ENCODE results near the gene GLIPR1L2.

Gene GLIPR1L2

DNA sequence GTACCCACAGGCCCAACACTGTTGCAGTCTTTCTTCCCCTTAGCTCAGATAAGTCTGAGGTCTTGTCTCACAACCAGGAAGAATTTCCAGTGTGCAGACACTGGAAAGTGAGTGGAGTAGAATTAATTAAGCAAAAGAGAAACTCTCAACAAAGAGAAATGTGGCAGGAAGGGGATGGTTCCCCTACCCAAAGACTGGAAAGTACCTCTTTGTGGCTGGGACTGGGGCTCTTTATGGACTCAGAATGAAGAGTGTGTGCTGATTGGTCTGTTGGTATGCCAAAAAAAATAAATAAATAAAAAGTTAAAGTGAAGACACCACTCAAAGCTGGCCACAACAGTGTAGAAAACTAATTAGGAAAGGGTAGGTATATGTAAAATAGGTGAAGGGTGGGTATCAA lies 30.0 kb upstream of the GLIPR1L2 start:
- H3K4me3 ChIP-seq (ENCODE audit: control insufficient read depth, low read depth, low read length): no peak overlapping the region
- DNase-seq (ENCODE audit: low read depth): no peak
- TF ChIP-seq, protein P1, sequence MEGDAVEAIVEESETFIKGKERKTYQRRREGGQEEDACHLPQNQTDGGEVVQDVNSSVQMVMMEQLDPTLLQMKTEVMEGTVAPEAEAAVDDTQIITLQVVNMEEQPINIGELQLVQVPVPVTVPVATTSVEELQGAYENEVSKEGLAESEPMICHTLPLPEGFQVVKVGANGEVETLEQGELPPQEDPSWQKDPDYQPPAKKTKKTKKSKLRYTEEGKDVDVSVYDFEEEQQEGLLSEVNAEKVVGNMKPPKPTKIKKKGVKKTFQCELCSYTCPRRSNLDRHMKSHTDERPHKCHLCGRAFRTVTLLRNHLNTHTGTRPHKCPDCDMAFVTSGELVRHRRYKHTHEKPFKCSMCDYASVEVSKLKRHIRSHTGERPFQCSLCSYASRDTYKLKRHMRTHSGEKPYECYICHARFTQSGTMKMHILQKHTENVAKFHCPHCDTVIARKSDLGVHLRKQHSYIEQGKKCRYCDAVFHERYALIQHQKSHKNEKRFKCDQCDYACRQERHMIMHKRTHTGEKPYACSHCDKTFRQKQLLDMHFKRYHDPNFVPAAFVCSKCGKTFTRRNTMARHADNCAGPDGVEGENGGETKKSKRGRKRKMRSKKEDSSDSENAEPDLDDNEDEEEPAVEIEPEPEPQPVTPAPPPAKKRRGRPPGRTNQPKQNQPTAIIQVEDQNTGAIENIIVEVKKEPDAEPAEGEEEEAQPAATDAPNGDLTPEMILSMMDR (conservative IDR thresholded peaks at IDR 0.05; ENCODE audit: control insufficient read depth, insufficient read depth, low read depth, low read length): no peak

DNA sequence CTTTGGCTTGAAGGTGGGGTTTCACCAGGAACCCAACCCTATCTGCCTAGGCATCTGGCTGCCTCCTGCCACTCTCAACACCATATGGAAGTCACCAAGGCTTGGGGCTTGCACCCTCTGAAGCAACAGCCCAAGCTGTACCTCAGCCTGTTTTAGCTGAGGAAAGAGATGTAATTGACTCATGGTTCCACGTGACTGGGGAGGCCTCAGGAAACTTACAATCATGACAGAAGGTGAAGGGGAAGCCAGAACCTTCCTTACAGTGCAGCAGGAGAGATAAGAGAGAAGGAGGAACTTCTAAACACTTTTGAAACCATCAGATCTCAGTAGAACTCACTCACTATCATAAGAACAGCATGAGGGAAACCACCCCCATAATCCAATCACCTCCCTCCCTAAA lies 29.5 kb upstream of the GLIPR1L2 start:
- TF ChIP-seq, protein P1 (conservative IDR thresholded peaks at IDR 0.05; ENCODE audit: control insufficient read depth, insufficient read depth, low read depth, low read length): no peak
- DNase-seq (ENCODE audit: low read depth): no peak
- H3K4me3 ChIP-seq (ENCODE audit: control insufficient read depth, low read depth, low read length): no peak overlapping the region

DNA sequence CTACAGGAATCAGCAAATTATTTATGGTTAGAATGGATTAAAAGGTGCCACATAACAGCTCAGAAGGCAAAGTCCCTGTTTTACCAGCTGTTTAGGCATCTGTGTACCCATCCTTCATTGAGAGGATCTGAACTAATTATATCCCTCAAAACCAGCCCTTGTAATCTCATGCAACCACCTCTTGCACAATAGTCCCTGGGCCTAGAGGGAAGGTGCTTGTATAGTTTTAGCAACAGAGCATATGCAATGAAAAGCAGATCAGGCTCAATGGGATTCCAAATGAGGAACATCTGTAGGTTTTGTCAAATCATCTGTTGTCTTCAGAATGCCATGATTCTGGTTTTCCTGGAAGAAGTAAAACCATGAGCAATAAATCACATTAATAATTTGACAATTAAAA lies 26.0 kb upstream of the GLIPR1L2 start:
- TF ChIP-seq, protein P1 (conservative IDR thresholded peaks at IDR 0.05; ENCODE audit: control insufficient read depth, insufficient read depth, low read depth, low read length): no peak
- DNase-seq (ENCODE audit: low read depth): peak; percentile 80

DNA sequence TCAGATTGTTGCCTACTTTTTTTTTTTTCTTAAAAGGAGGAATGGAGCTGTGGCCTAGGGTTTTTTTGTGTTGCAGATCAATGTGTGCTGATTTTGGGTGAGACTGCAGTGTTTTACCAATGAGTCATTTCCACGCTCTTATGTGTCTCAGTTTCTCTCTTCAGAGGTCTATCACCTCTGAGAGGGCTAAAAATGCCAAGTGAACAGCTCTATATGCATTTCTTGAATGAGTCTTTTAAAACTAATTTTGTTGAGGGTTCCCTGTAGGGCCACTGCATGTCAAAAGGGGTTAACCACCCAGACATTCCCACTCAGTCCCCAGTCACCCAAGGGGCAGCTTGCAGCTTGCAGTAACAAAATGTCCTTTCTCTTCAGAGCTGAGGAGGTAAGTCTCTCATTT lies 24.3 kb upstream of the GLIPR1L2 start:
- TF ChIP-seq, protein P1 (conservative IDR thresholded peaks at IDR 0.05; ENCODE audit: control insufficient read depth, insufficient read depth, low read depth, low read length): no peak
- DNase-seq (ENCODE audit: low read depth): peak; percentile 25

More for the DNA sequence above, 26.0 kb upstream of the GLIPR1L2 start:
- H3K4me3 ChIP-seq (ENCODE audit: control insufficient read depth, low read depth, low read length): no peak overlapping the region

DNA sequence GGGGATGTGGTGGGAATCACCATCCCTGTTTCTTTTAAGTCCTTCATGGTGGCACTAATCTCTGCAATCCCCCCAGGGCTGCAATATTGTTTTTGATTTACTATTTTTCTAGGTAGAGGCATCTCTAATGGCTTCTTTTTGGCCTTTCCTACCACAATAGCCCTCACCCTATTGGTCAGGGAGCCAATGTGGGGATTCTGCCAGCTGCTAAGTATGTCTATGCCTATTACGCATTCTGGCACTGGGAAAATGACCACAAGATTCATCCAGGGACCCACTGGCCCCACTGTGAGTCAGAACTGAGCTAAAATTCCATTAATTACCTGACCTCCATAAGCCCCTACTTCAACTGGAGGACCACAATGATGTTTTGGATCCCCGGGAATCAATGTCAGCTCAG lies 15.9 kb upstream of the GLIPR1L2 start:
- TF ChIP-seq, protein P1 (conservative IDR thresholded peaks at IDR 0.05; ENCODE audit: control insufficient read depth, insufficient read depth, low read depth, low read length): no peak
- H3K4me3 ChIP-seq (ENCODE audit: control insufficient read depth, low read depth, low read length): no peak overlapping the region

More for the DNA sequence above, 24.3 kb upstream of the GLIPR1L2 start:
- H3K4me3 ChIP-seq (ENCODE audit: control insufficient read depth, low read depth, low read length): no peak overlapping the region

DNA sequence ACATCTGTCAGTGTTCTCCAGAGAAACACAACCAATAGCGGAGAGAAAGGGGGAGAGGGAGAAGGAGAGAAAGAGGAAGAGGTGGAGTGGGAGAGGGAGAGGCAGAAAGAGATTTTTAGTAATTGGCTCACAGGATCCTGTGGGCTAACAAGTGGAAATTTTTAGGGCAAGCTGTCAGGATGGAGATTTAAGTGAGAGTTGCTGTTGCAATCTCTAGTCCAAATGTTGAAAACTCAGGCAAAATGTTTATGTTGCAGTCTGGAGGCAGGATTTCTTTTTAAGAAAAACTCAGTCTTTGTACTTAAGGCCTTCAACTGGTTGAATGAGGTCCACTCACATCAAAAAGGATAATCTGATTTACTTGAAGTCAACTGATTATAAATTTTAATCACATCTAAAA lies 12.5 kb upstream of the GLIPR1L2 start:
- H3K4me3 ChIP-seq (ENCODE audit: control insufficient read depth, low read depth, low read length): no peak overlapping the region
- TF ChIP-seq, protein P1 (conservative IDR thresholded peaks at IDR 0.05; ENCODE audit: control insufficient read depth, insufficient read depth, low read depth, low read length): no peak
- DNase-seq (ENCODE audit: low read depth): peak; percentile 31

More for the DNA sequence above, 15.9 kb upstream of the GLIPR1L2 start:
- peak; percentile 10 for DNase-seq (ENCODE audit: low read depth)

DNA sequence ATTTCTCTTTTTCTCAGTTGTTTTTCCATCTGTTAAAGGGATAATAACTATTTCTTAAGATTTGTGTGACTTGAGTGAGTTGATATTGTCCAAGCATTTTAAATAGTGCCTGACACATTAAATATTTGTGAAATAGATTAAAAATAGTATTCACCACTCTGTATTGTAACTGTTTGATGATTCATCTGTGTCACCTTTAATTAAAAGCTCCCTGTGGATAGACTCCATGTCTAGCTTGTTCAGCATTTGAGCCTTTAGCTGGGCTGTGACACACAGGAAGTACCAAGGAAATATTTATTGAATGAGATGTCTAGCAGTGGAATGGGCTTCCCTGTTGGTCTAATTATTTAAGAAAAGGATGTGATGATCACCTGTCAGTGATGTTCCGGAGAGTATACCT lies 1.8 kb upstream of the GLIPR1L2 start:
- TF ChIP-seq, protein P1 (conservative IDR thresholded peaks at IDR 0.05; ENCODE audit: control insufficient read depth, insufficient read depth, low read depth, low read length): no peak
- H3K4me3 ChIP-seq (ENCODE audit: control insufficient read depth, low read depth, low read length): no peak overlapping the region
- peak; percentile 62 for DNase-seq (ENCODE audit: low read depth)
